ENCODE results near the gene NOTCH1. TPM values are rescaled to one million over a fixed set of nuclear protein-coding genes. Genes with fewer than 3 reads are reported as not detected.

Gene NOTCH1
- total RNA-seq, 1 donor from 2014 or later: 34.1 TPM

- no peak overlapping the region for H3K4me3 ChIP-seq (ENCODE audit: insufficient read depth, low read depth, low read length)
- H3K4me1 ChIP-seq (ENCODE audit: insufficient read depth, low read length): no peaks in the 10 kb centered on the region
- no peak overlapping the region for H2AFZ ChIP-seq (ENCODE audit: low read depth, low read length)
- no peak overlapping the region for H3K4me3 Mint-ChIP-seq (ENCODE audit: unreplicated experiment)
- H3K4me1 Mint-ChIP-seq (ENCODE audit: low read depth, unreplicated experiment): no peaks in the 10 kb centered on the region
- no peaks in the 10 kb centered on the region for H3K9me3 Mint-ChIP-seq (ENCODE audit: unreplicated experiment)
- H3K9ac ChIP-seq (ENCODE audit: low read length): no peak overlapping the region
- H3K36me3 ChIP-seq (ENCODE audit: insufficient read depth, low read length): no peaks in the 10 kb centered on the region
- H3K4me2 ChIP-seq (ENCODE audit: low read length): no peak overlapping the region
- H3K27ac ChIP-seq (ENCODE audit: low read depth, low read length): no peak overlapping the region
- H3K9me3 ChIP-seq (ENCODE audit: insufficient read depth, low read depth, low read length): no peaks in the 10 kb centered on the region
- no peaks in the 10 kb centered on the region for H3K27me3 Mint-ChIP-seq (ENCODE audit: low read depth, unreplicated experiment)
- DNase-seq (ENCODE audit: low read depth) (no peak), FAIRE-seq (no peak)
- H3K36me3 Mint-ChIP-seq (ENCODE audit: low read depth, unreplicated experiment): peaks cover 2% of the 10 kb centered on the region
- H4K20me1 ChIP-seq (ENCODE audit: insufficient read depth, low read length): peaks cover 10% of the 10 kb centered on the region
- H3K79me2 ChIP-seq (ENCODE audit: insufficient read depth, low read length): no peaks in the 10 kb centered on the region
- H3K27me3 ChIP-seq (ENCODE audit: insufficient read depth, low read length): no peaks in the 10 kb centered on the region
- H3K27ac Mint-ChIP-seq (ENCODE audit: unreplicated experiment): no peak overlapping the region
- TF ChIP-seq EZH2 (IDR thresholded peaks at IDR 0.05; ENCODE audit: insufficient read depth, low read length): no peak
- TF ChIP-seq, protein P1, sequence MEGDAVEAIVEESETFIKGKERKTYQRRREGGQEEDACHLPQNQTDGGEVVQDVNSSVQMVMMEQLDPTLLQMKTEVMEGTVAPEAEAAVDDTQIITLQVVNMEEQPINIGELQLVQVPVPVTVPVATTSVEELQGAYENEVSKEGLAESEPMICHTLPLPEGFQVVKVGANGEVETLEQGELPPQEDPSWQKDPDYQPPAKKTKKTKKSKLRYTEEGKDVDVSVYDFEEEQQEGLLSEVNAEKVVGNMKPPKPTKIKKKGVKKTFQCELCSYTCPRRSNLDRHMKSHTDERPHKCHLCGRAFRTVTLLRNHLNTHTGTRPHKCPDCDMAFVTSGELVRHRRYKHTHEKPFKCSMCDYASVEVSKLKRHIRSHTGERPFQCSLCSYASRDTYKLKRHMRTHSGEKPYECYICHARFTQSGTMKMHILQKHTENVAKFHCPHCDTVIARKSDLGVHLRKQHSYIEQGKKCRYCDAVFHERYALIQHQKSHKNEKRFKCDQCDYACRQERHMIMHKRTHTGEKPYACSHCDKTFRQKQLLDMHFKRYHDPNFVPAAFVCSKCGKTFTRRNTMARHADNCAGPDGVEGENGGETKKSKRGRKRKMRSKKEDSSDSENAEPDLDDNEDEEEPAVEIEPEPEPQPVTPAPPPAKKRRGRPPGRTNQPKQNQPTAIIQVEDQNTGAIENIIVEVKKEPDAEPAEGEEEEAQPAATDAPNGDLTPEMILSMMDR (IDR thresholded peaks at IDR 0.05; ENCODE audit: insufficient read depth, low read depth, low read length): no peak
These were observed 33.2 kb downstream of the NOTCH1 start for GRCh38 chr9:136512651-136513071.

- FAIRE-seq: no peak
These were observed 33.9 kb downstream of the NOTCH1 start for GRCh38 chr9:136511670-136512592.

More at GRCh38 chr9:136511670-136512592, 33.9 kb downstream of the NOTCH1 start:
- H3K4me2 ChIP-seq (ENCODE audit: low read length): no peak overlapping the region
- H3K4me3 ChIP-seq (ENCODE audit: insufficient read depth, low read depth, low read length): no peak overlapping the region
- no peaks in the 10 kb centered on the region for H3K79me2 ChIP-seq (ENCODE audit: insufficient read depth, low read length)
- TF ChIP-seq EZH2 (IDR thresholded peaks at IDR 0.05; ENCODE audit: insufficient read depth, low read length): no peak
- TF ChIP-seq, protein P1 (IDR thresholded peaks at IDR 0.05; ENCODE audit: insufficient read depth, low read depth, low read length): no peak
- Mint-ChIP-seq H3K36me3 (ENCODE audit: low read depth, unreplicated experiment) (peaks cover 2% of the 10 kb centered on the region), H3K4me3 (ENCODE audit: unreplicated experiment) (no peak overlapping the region), H3K27ac (ENCODE audit: unreplicated experiment) (no peak overlapping the region), H3K9me3 (ENCODE audit: unreplicated experiment) (no peaks in the 10 kb centered on the region), H3K4me1 (ENCODE audit: low read depth, unreplicated experiment) (no peaks in the 10 kb centered on the region), H3K27me3 (ENCODE audit: low read depth, unreplicated experiment) (no peaks in the 10 kb centered on the region)
- no peak for DNase-seq (ENCODE audit: low read depth)
- no peak overlapping the region for H3K9ac ChIP-seq (ENCODE audit: low read length)
- no peaks in the 10 kb centered on the region for H3K4me1 ChIP-seq (ENCODE audit: insufficient read depth, low read length)
- H3K27ac ChIP-seq (ENCODE audit: low read depth, low read length): no peak overlapping the region
- no peaks in the 10 kb centered on the region for H3K36me3 ChIP-seq (ENCODE audit: insufficient read depth, low read length)
- no peaks in the 10 kb centered on the region for H3K27me3 ChIP-seq (ENCODE audit: insufficient read depth, low read length)
- no peak overlapping the region for H2AFZ ChIP-seq (ENCODE audit: low read depth, low read length)
- H4K20me1 ChIP-seq (ENCODE audit: insufficient read depth, low read length): peaks cover 13% of the 10 kb centered on the region
- no peaks in the 10 kb centered on the region for H3K9me3 ChIP-seq (ENCODE audit: insufficient read depth, low read depth, low read length)
